ENCODE data around the gene NOBOX.
"Not testable (repeated sequence)": the region's sequence is repeated elsewhere in the genome, so short reads cannot be mapped to it uniquely, and the experiment has no call there.

NOBOX gene

GRCh38 chr7:144403649-144404061 is at the start of gene NOBOX:
TSS of gene NOBOX (minus strand) at chr7:144403693.
- no peak for DNase-seq (ENCODE audit: low read depth in 2 of 2)

- DNase-seq (ENCODE audit: low read depth in 2 of 2): no peak
Observed at GRCh38 chr7:144452064-144452463, 48.6 kb upstream of the NOBOX start.

DNA sequence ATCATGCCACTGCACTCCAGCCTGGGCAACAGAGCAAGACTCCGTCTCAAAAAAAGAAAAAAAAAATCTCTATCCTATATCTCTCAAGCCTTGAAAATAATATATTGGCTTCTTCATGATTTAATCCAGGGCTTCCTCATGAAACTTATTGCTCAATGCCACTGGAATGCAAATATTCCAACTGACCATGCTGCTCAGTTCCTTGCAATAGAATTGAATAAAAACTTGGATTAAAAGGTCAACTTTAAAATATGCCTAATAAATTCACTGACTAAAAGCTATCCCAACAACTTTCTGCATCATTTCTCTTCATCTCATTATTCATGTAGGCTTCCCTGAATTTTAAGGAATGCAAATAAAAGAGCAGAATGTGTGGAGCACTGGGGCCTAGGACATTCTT is 42.1 kb upstream of the NOBOX start:
- no peak for DNase-seq (ENCODE audit: low read depth in 2 of 2)

- DNase-seq (ENCODE audit: low read depth in 2 of 2): no peak
Observed at GRCh38 chr7:144439717-144440205, 36.3 kb upstream of the NOBOX start.

GRCh38 chr7:144438759-144439158 is 35.3 kb upstream of the NOBOX start:
- DNase-seq (ENCODE audit: low read depth in 2 of 2): no peak

DNA sequence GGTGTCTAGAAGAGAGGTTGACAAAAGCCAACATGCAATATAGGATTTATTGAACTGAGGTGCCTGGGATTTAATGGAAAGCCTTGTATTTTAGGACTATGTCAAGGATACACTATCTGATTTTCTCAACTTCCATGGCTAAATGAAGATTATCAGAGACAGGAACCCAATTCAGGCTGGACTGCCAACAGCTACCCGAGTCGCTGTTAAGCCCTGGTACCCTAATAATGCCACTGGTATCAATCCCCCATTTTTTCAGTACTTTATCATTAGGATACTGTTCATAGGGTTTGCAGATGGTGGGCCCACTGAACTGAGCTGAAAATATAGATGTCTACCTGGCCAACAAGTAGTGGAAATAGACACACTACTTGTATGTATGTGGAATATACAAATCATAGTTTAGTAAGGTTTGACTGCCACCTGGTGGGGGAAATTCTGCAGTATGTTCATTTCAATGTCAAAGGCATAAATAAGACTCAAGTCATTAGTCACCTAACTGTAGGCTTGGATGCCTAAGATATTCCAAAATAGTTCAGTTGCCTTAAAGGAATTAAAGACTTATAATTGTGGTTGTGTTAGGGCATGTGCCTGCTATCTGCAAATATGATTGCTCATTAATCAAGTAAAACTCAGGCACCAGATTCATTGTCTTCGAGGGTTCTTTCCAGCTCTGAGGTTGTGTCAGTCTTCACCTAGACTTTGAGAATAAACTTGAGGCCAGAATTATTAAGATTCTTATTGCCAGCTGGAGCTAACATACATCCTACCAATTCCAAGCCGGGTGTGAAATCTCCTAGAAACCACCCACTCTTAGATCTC is 34.1 kb upstream of the NOBOX start:
- DNase-seq (ENCODE audit: low read depth in 2 of 2): no peak

DNA sequence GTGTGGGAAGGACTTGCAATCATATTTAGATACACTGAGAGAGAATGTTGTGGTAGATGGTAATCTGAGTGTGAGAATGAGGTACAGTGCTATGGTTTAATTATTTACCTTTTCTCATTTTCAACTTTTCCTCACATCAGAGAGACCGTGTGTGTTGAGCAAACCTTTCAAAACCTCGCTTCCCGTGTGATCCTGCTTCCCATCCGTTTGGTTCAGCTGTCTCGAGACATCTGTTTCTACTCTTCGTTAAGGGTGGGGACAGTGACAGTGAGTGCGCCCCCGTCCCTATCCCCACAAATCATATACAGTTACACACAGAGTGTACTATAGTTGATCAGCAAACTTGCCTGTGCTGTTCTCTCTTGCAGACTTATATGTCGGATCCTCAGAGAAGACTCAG is 33.0 kb upstream of the NOBOX start:
- DNase-seq (ENCODE audit: low read depth in 2 of 2): no peak

DNA sequence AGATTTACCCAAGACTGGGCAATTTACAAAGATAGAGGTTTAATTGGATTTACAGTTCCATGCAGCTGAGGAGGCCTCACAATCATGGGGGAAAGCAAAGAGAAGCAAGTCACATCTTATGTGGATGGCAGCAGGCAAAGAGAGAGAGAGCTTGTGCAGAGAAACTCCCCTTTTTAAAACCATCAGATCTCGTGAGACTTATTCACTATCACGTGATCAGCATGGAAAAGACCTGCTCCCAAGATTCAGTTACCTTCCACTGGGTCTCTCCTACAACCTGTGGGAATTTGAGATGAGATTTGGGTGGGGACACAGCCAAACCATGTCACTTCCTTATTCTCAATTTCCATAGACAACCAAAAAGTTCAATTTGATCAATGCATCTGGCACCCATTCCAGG is 24.9 kb upstream of the NOBOX start:
- DNase-seq (ENCODE audit: low read depth in 2 of 2): no peak

DNA sequence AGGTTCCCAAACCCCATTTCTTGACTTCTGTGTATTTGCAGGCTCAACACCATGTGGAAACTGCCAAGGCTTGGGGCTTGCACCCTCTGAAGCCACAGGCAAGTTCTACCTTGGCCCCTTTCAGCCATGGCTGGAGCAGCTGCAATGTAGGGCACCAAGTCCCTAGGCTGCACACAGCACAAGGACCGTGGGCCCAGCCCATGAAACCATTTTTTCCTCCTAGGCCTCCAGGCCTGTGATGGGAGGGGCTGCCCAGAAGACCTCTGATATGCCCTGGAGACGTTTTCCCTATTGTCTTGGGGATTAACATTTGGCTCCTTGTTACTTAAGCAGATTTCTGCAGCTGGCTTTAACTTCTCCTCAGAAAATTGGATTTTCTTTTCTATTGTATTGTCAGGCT is 24.0 kb upstream of the NOBOX start:
- DNase-seq (ENCODE audit: low read depth in 2 of 2): not testable (repeated sequence)

DNA sequence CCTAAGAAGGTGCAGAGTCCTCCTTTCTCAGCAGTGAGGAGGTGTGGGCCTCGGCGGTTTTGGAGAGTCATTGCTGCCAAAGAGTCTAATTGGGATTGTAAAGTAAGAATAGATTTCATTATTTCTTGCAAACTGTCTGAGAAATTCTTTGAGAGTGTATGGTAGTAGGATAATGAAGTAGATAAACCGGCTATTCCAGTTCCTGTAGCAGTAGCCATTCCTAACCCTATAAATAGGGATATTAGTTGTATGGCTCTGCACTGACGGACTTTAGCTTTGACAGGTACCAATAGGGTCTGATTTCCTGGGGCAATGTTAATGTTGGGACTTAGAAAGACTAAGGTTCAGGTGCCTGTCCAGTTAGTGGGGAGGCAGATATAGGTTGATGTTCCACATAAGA is 15.4 kb upstream of the NOBOX start:
- DNase-seq (ENCODE audit: low read depth in 2 of 2): not testable (repeated sequence)

DNA sequence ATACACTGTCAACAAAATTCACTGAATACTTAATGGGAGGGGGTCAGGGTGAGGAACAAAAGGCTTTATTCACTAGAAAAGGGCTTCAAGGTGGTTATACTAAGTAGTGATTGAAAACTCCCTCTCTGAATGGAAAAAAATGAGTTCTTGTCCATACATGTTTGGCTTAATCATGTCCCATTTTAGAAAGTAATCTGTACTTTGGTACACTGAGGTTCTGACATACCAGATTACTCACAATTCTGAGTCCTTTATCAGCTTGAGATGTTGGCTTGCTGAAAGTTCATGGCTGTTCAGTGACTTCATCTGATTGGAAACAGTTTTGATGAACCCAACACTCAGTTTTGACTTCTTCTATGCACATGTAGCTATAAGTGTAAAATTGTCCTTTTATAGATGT is 12.8 kb upstream of the NOBOX start:
- DNase-seq (ENCODE audit: low read depth in 2 of 2): no peak

GRCh38 chr7:144415858-144416257 is 12.4 kb upstream of the NOBOX start:
- DNase-seq (ENCODE audit: low read depth in 2 of 2): no peak

GRCh38 chr7:144414815-144415214 is 11.3 kb upstream of the NOBOX start:
- no peak for DNase-seq (ENCODE audit: low read depth in 2 of 2)

GRCh38 chr7:144410441-144410840 is 6.9 kb upstream of the NOBOX start:
- no peak for DNase-seq (ENCODE audit: low read depth in 2 of 2)

- no peak for DNase-seq (ENCODE audit: low read depth in 2 of 2)
Observed at GRCh38 chr7:144408121-144408520, 4.6 kb upstream of the NOBOX start.

DNA sequence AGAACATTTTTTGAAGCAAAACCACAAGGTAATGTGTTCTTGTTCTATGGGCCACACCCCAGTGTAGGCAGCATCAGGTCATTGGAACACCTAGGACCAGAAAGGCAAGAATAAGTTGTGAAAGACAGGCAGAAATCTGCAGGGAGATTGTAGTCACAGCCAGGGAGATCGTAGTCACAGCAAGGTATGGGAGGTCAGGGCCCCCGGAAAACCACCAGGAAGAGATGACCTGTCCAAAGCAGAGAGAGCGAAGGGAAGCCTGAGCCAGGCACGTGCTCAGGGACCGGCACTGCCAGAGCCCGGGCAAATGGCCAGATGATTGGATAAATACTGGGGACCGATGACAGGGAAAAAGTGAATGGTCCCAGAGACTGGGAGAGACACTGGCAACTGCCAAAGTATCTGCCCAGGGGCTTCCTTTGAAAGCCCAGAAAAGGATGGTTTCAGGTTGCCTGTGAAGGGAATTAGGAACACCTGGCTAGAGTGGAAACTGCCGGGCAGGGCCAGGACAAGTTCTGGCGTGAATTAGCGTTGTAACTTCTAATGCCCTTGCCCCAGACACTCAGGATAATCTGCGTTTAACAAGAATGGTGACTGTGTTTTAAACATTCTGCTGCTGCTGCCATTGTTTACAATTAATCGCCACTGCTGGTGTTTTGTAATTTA is 3.9 kb upstream of the NOBOX start:
- DNase-seq (ENCODE audit: low read depth in 2 of 2): no peak

GRCh38 chr7:144404946-144405345 is 1.5 kb upstream of the NOBOX start:
- no peak for DNase-seq (ENCODE audit: low read depth in 2 of 2)

GRCh38 chr7:144403102-144403501 is 391 bp downstream of the NOBOX start:
- no peak for DNase-seq (ENCODE audit: low read depth in 2 of 2)

DNA sequence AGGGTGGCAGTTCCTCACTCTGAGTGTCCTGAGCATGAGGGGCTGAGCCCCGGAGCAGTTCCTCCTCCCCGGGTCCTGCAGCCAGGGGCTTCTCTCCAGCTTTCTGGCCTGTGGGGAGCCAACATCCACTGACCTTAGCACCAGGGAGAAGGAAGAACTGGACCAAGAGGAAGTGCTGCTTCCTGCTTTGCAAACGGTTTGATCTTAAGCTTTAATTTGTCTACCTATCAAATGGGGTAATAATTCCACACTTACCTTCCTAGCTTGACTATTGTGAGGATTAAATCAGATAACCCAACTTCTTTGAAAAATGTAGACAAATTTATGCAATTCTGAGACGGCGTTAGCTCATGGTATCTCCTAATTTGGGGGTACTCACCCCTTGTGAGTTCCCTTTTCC is 2.0 kb downstream of the NOBOX start:
- no peak for DNase-seq (ENCODE audit: low read depth in 2 of 2)

DNA sequence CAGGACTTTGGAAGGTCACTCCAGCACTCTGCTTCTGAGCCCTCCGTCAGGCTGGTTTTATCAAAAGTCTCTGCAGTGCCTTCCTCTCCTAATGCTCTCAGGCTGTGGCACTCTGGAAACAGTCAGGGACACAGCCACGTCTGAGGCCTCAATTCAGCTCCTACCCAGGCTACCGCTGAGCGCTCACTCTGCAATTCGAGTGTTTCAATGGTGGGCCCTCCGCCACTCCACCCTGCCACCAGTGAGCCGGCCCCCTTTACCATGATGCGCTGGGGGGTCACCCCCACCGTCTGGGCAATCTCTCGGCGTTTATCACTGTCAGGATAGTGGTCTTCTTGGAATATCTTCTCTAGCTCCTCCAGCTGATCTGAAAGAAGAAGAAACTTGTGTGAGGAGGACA is 3.5 kb downstream of the NOBOX start:
- no peak for DNase-seq (ENCODE audit: low read depth in 2 of 2)

DNA sequence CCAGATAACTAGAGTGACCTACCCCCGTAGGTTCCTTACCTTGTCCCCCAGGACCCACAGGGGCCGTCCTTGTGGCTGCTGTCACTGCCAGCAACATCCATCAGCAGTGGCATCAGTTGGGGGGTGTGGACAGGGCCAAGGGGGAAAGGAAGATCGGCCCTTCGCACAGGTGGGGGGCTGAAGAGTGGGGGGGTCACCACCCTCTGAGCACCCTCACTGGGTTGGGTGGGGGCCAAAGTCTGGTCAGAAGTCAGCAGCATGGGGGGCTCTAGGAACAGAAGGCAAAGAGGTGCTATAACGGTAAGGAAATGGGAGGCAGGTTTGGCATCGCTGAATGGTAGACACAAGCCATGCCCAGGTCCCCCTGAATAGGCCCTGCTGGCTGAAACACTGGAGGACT is 4.6 kb downstream of the NOBOX start:
- no peak for DNase-seq (ENCODE audit: low read depth in 2 of 2)

DNA sequence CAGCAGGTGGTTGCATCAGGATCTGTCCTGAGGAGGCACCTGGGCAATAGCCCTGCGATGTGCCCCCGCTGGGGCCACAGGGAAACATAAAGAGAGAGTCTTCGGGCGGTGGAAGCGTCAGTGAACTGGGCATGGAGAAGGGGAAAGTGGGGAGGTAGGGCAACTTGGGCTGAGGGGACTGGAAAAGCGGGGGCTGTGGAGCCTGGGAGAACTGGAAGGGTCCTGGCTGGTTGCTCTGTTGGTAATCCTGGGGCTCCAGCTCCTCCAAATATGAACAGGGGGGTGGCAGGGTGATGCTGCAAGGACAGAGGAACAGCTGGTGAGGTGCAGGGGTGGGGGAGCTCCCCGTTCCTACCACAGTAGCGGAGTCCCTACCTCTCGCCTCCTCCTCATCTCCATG is 5.2 kb downstream of the NOBOX start:
- no peak for DNase-seq (ENCODE audit: low read depth in 2 of 2)

DNA sequence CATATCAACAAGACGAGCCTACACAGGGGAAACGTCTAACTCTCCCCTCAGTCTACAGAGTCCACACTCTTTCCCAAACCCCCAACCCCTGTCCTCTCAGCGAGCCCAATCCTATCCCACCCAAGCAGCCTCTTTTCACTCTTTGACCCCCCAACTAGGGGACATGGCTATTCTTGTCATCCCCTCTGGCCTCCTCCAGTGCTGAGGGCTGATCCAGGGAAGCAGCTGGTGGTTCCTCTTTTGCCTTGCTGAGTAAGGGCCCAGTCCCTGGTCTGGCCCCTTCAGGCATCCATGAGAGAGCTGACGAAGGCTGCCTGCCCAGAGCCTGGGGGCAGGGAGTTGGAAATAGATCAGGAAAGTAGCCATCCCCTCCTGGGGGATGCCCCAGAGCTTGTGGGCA is 6.4 kb downstream of the NOBOX start:
- DNase-seq (ENCODE audit: low read depth in 2 of 2): no peak
